Effector memory CD4-positive, alpha-beta T cell (primary cell): Measurements from ENCODE around the gene TRIO.

Experiments
- DNase-seq, 3 donors: peaks; one replicate each; pipeline ENCODE4 v3.0.0-alpha.2; 2020
- H3K27ac ChIP-seq: 2 replicates; pipeline ENCODE4 v1.7.0; 2013; ENCODE audit warnings: mild to moderate bottlenecking, low read length, moderate library complexity; ENCODE audit not compliant: insufficient read depth, poor library complexity, severe bottlenecking
- H3K27me3 ChIP-seq: replicated peaks from 2 replicates; pipeline ENCODE4 v1.7.0; 2013; ENCODE audit warnings: mild to moderate bottlenecking, low read length; ENCODE audit not compliant: insufficient read depth, control insufficient read depth, poor library complexity, severe bottlenecking
- H3K36me3 ChIP-seq: 2 replicates; pipeline ENCODE4 v1.7.0; 2013; ENCODE audit warnings: mild to moderate bottlenecking, low read length, moderate library complexity; ENCODE audit not compliant: control insufficient read depth, insufficient read depth
- H3K4me1 ChIP-seq: 2 replicates; pipeline ENCODE4 v1.7.0; 2013; ENCODE audit warnings: low read length, mild to moderate bottlenecking; ENCODE audit not compliant: control insufficient read depth, insufficient read depth, poor library complexity, severe bottlenecking
- H3K4me3 ChIP-seq: 2 replicates; pipeline ENCODE4 v1.7.0; 2013; ENCODE audit warnings: low read length, low read depth, mild to moderate bottlenecking; ENCODE audit not compliant: insufficient read depth, poor library complexity, severe bottlenecking
- H3K9me3 ChIP-seq: 2 replicates; pipeline ENCODE4 v1.7.0; 2013; ENCODE audit warnings: mild to moderate bottlenecking, low read length, moderate library complexity; ENCODE audit not compliant: control insufficient read depth

TRIO gene

DNA sequence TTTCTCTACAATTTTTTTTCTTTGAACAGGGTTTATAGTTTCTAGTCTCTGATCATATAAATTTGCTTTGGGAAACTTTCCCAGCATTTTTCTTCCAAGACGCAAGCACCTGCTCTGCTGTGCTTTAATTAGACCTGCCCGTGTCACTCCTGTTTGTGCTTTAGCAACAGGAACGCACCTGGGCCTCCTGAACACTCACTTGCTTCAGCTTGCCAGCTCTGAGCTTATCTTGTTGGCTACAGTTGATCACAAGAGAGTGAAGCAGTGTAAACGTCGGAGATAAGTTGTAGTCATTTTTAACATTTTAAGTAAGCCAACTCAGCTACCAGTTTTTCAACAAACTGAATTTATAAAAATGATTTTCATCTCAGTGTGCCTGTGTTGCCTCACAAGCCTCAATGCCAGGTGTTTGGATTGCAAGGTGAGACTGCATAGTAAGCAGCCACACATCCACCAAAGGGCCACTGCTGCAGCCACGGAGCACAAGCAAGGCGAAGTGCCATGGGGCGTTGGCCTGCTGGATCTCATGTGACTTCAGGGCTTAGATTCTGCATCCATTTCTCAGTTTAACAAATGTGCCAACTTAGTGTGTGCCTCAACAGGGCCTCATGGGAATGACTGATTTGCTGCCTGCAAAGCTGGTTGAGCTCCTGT, 166.9 kb downstream of the TRIO start:
- DNase-seq: no peak
- H3K4me3 ChIP-seq: no peak overlapping the region
- no peaks in the 10 kb centered on the region for H3K4me1 ChIP-seq
- H3K36me3 ChIP-seq: no peaks in the 10 kb centered on the region
- H3K27ac ChIP-seq: no peak overlapping the region
- H3K9me3 ChIP-seq: no peaks in the 10 kb centered on the region
- no peaks in the 10 kb centered on the region for H3K27me3 ChIP-seq

DNA sequence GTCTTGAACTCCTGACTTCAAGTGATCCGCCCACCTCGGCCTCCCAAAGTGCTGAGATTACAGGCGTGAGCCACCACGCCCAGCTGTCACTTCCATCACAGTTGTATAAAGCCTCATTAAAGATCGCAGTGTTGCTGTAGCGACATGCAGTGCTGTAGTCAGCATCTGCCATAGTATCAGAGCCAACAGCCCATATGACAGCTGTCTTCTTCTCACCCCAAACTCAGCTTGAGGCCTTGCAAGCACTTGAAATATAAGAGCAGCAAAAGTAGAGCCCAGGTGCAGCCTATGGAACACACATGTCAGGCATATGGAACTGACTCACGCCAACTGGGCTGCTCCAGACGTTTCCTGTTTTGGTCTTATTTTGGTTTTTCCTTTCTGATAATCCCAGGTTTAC, 167.8 kb downstream of the TRIO start:
- Histone ChIP-seq H3K27me3 (no peaks in the 10 kb centered on the region), H3K4me3 (no peak overlapping the region), H3K4me1 (no peaks in the 10 kb centered on the region), H3K36me3 (no peaks in the 10 kb centered on the region), H3K9me3 (no peaks in the 10 kb centered on the region), H3K27ac (no peak overlapping the region)
- DNase-seq: no peak

DNA sequence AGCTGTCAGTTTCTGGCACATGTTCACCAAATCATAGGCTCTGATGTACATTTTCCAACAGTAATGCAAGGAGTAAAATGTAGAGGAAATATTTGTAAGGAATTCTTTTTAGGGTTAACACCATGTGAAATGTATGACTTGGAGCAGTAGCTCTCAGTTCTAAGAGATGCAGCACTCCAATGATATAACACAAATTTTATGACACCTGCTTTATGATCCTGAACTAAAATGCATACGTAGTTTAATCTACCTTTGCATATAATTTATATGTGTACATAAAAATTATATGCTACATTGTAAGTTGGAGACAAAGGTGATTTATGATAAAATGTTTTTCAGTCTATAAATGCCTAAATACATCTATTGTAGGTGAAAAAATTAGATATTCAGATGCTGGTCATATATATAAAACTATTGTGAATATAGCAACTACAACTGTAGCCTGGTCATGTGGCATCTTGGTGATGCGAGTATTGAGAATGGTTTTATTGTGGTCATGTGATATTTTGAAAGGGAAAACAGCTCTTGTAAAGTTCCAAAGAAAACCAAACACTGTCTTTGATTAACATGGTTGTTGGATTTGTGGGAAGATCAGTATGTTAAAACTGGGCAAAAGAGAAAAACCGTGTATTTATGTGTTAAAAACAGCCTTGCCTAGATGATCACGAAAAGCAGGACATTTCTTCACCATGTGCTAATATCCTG, 171.0 kb downstream of the TRIO start:
- Histone ChIP-seq H3K36me3 (no peaks in the 10 kb centered on the region), H3K9me3 (no peaks in the 10 kb centered on the region), H3K4me1 (no peaks in the 10 kb centered on the region), H3K27me3 (no peaks in the 10 kb centered on the region), H3K4me3 (no peak overlapping the region), H3K27ac (no peak overlapping the region)
- DNase-seq: no peak

DNA sequence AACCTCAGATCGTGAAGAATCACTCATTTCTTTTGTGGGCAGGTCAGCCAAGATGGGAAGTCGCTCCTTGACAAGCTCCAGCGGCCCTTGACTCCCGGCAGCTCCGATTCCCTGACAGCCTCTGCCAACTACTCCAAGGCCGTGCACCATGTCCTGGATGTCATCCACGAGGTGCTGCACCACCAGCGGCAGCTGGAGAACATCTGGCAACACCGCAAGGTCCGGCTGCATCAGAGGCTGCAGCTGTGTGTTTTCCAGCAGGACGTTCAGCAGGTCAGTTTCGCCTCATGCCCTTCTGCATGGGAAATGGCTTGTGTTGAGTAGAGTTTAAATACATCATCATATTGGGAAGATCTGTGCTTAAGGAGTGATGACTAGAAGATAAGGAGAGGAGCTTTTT, 173.3 kb downstream of the TRIO start:
- H3K4me3 ChIP-seq: no peak overlapping the region
- no peaks in the 10 kb centered on the region for H3K27me3 ChIP-seq
- DNase-seq: no peak
- no peak overlapping the region for H3K27ac ChIP-seq
- H3K36me3 ChIP-seq: no peaks in the 10 kb centered on the region
- H3K9me3 ChIP-seq: no peaks in the 10 kb centered on the region
- no peaks in the 10 kb centered on the region for H3K4me1 ChIP-seq

DNA sequence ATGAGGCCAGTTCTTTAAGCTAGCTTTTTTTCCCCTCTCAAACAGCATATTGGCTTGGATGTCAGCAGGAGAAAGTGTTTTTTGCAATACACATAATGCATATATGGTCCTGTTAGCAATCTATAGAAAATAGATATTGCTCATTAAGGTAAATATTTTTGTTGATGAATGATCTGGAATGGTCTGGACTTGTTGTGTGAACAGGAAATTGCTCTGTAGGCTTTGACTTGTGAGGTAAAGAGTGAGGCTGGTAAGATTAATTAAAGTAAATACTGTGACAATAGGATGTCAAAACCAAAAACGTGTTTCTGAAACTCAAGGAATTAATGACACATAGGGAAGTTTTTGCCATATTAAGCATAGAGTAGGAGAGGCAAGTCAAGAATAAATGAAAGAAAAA, 176.0 kb downstream of the TRIO start:
- no peaks in the 10 kb centered on the region for H3K36me3 ChIP-seq
- H3K9me3 ChIP-seq: no peaks in the 10 kb centered on the region
- H3K27ac ChIP-seq: no peak overlapping the region
- no peak for DNase-seq
- H3K27me3 ChIP-seq: no peaks in the 10 kb centered on the region
- H3K4me1 ChIP-seq: no peaks in the 10 kb centered on the region
- no peak overlapping the region for H3K4me3 ChIP-seq

DNA sequence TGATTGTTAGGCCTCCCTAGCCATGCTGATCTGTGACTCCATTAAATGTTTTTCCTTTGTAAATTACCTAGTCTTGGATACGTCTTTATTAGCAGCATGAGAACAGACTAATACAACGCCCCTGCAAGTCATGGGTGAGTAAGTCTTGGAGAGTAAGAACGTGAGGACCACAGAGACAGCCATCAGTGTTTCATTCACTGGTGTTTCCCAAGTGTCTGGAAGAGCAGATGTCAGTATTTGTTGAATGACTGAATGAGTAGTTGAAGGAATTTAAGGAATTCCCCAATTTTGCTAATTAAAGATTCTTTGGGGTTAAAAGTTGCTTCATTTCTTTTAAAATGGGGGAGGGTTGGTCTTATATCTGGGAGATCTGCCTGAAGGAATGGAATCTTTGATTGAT, 178.8 kb downstream of the TRIO start:
- H3K27ac ChIP-seq: no peak overlapping the region
- no peaks in the 10 kb centered on the region for H3K36me3 ChIP-seq
- DNase-seq: no peak
- H3K9me3 ChIP-seq: no peaks in the 10 kb centered on the region
- H3K27me3 ChIP-seq: no peaks in the 10 kb centered on the region
- no peak overlapping the region for H3K4me3 ChIP-seq
- no peaks in the 10 kb centered on the region for H3K4me1 ChIP-seq

DNA sequence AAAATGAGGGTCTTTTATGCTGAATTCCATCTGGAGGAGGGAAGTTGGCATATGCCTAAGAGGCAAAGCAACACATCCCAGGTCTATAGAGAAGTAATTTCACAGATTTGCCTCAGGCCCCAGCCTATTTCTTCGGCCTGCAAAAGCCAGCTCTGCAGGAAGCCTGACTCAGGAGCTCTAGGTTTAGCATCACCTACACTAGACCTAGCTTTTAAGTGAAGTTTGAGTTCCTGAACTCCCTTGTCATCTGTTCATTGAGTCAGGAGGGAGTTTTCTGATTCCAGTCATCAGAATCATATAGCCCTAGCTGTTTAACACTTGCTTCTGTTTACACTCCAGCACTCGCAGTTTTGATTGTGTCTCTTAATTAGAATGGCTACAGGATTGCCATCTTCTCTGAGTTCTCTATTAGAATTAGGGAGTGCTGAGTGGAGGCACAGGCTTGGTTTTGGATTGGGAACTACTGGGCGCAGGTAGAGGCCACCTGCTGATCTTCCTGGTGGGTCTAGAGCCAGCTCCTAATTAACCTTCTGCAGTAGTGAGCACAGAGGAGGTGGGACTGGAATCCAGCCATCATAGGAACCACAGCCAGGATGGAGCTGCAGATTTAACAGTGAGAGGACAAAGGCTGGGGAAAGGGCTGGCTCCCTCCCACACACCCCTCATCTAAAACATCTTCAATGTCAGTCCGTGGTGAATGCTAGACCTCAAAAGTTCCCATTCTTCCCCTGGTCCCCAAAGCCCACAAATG, 179.5 kb downstream of the TRIO start:
- DNase-seq: no peak
- H3K4me1 ChIP-seq: no peaks in the 10 kb centered on the region
- no peaks in the 10 kb centered on the region for H3K27me3 ChIP-seq
- H3K27ac ChIP-seq: no peak overlapping the region
- H3K9me3 ChIP-seq: no peaks in the 10 kb centered on the region
- no peaks in the 10 kb centered on the region for H3K36me3 ChIP-seq
- H3K4me3 ChIP-seq: no peak overlapping the region

DNA sequence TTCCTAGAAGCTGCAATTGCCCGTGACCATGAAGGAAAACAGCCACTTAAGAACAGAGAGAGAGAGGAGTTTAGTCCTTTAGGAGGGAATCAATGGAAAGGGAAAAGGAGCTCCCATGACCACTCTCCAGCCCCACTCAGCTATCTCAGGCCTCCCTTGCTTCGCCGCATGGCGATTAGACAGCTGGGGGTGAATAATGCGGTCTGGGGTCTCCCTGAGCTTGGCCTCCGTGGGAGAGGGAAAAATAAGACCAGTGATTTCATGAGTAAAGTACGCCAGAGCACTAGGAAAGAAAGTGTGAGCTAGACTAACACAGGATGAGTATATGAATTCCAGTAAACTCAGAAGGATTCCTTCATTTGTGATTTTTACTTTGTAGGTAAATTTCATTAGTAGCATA, 180.3 kb downstream of the TRIO start:
- H3K9me3 ChIP-seq: no peaks in the 10 kb centered on the region
- H3K36me3 ChIP-seq: no peaks in the 10 kb centered on the region
- no peak overlapping the region for H3K27ac ChIP-seq
- no peaks in the 10 kb centered on the region for H3K27me3 ChIP-seq
- no peak for DNase-seq
- H3K4me3 ChIP-seq: no peak overlapping the region
- no peaks in the 10 kb centered on the region for H3K4me1 ChIP-seq

DNA sequence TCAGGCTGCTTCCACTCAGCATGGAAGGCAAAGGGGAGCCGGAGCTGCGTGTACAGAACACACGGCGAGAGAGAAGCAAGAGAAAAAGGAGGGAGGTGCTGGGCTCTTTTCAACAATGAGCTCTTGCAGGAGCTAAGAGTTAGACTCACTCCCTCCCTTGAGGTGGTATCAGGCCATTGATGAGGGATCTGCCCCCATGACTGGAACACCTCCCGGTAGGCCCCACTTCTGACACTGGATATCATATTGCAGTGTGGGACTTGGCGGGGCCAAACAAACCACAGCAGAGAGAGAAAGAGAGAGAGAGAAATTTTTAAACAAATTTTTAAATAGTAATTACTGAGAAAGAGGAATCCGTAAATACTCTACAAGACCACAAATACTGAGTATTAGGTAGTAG, 182.2 kb downstream of the TRIO start:
- no peaks in the 10 kb centered on the region for H3K4me1 ChIP-seq
- H3K4me3 ChIP-seq: no peak overlapping the region
- H3K36me3 ChIP-seq: no peaks in the 10 kb centered on the region
- no peak overlapping the region for H3K27ac ChIP-seq
- no peaks in the 10 kb centered on the region for H3K9me3 ChIP-seq
- no peaks in the 10 kb centered on the region for H3K27me3 ChIP-seq
- DNase-seq: no peak
